ENCODE measurements around the gene TRIM52. TPM values are rescaled to one million over a fixed set of nuclear protein-coding genes. Genes with fewer than 3 reads are reported as not detected.
A peak's percentile ranks its signal among the peaks of the same experiment; 100 is the strongest.

TRIM52 gene
- total and polyA plus RNA-seq, 2 of the 13 experiments (the other 11 are each of a cell fraction or from before 2014, with no cell fraction given), result 7.2 to 11.6 TPM

DNA sequence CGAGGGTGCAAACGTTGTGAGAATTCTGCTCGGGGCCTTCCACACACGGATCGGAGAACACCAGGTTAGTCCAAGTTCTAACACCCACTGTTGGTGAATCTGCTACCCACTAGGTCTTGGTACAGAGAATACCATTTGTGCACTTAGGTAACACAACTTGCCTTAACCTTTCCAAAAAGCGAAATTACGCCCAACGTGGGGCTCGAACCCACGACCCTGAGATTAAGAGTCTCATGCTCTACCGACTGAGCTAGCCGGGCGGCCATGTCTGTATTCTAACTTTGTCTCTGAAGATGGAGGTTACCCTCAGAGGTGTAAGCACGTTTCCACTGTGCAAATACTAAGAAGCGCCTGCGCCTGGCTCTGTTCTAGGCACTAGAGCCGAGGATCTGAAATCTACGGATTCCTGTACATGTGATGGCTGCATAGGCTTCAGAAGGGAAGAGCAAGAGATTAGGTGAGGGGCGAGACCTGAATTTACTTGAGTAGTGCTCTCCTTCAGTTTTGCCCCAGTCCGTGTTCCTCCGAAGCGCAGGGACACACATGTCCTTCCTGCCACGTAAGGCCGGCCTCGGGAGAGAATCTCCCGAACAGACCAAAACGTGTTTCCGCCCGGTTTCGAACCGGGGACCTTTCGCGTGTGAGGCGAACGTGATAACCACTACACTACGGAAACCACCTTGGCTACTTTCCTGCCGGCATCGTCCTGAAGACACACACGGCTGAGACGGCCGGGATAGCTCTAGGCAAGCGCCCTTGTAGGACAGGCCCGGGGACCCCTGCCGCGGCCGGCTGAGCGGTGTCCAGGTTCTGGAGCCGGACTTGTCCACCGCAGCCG lies 38.9 kb downstream of the TRIM52 start (continued):
- TF ChIP-seq ZMYM3 (CRISPR knock-in tag; IDR thresholded peaks at IDR 0.05) (peak; percentile 50; the same call in 1 of the 2 replicates), RBM22 (optimal IDR thresholded peaks at IDR 0.05; ENCODE audit: low read length) (no peak), CC2D1A (CRISPR knock-in tag; IDR thresholded peaks at IDR 0.05) (no peak), HCFC1 (IDR thresholded peaks at IDR 0.05; ENCODE audit: low read depth, low read length) (no peak), ZNF614 (CRISPR knock-in tag; IDR thresholded peaks at IDR 0.05; ENCODE audit: borderline replicate concordance) (no peak; the same call in 1 of the 2 replicates)
- TF ChIP-seq, protein P1, sequence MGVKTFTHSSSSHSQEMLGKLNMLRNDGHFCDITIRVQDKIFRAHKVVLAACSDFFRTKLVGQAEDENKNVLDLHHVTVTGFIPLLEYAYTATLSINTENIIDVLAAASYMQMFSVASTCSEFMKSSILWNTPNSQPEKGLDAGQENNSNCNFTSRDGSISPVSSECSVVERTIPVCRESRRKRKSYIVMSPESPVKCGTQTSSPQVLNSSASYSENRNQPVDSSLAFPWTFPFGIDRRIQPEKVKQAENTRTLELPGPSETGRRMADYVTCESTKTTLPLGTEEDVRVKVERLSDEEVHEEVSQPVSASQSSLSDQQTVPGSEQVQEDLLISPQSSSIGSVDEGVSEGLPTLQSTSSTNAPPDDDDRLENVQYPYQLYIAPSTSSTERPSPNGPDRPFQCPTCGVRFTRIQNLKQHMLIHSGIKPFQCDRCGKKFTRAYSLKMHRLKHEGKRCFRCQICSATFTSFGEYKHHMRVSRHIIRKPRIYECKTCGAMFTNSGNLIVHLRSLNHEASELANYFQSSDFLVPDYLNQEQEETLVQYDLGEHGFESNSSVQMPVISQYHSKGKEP (CRISPR knock-in tag; IDR thresholded peaks at IDR 0.05), result no peak
- TF ChIP-seq, protein P2, sequence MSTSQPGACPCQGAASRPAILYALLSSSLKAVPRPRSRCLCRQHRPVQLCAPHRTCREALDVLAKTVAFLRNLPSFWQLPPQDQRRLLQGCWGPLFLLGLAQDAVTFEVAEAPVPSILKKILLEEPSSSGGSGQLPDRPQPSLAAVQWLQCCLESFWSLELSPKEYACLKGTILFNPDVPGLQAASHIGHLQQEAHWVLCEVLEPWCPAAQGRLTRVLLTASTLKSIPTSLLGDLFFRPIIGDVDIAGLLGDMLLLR (CRISPR knock-in tag; IDR thresholded peaks at IDR 0.05), result peak; percentile 46
- TF ChIP-seq, protein P3, sequence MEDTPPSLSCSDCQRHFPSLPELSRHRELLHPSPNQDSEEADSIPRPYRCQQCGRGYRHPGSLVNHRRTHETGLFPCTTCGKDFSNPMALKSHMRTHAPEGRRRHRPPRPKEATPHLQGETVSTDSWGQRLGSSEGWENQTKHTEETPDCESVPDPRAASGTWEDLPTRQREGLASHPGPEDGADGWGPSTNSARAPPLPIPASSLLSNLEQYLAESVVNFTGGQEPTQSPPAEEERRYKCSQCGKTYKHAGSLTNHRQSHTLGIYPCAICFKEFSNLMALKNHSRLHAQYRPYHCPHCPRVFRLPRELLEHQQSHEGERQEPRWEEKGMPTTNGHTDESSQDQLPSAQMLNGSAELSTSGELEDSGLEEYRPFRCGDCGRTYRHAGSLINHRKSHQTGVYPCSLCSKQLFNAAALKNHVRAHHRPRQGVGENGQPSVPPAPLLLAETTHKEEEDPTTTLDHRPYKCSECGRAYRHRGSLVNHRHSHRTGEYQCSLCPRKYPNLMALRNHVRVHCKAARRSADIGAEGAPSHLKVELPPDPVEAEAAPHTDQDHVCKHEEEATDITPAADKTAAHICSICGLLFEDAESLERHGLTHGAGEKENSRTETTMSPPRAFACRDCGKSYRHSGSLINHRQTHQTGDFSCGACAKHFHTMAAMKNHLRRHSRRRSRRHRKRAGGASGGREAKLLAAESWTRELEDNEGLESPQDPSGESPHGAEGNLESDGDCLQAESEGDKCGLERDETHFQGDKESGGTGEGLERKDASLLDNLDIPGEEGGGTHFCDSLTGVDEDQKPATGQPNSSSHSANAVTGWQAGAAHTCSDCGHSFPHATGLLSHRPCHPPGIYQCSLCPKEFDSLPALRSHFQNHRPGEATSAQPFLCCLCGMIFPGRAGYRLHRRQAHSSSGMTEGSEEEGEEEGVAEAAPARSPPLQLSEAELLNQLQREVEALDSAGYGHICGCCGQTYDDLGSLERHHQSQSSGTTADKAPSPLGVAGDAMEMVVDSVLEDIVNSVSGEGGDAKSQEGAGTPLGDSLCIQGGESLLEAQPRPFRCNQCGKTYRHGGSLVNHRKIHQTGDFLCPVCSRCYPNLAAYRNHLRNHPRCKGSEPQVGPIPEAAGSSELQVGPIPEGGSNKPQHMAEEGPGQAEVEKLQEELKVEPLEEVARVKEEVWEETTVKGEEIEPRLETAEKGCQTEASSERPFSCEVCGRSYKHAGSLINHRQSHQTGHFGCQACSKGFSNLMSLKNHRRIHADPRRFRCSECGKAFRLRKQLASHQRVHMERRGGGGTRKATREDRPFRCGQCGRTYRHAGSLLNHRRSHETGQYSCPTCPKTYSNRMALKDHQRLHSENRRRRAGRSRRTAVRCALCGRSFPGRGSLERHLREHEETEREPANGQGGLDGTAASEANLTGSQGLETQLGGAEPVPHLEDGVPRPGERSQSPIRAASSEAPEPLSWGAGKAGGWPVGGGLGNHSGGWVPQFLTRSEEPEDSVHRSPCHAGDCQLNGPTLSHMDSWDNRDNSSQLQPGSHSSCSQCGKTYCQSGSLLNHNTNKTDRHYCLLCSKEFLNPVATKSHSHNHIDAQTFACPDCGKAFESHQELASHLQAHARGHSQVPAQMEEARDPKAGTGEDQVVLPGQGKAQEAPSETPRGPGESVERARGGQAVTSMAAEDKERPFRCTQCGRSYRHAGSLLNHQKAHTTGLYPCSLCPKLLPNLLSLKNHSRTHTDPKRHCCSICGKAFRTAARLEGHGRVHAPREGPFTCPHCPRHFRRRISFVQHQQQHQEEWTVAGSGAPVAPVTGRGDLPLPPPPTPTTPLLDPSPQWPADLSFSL (CRISPR knock-in tag; IDR thresholded peaks at IDR 0.05), result peak; percentile 49; the same call in 1 of the 2 replicates
- TF ChIP-seq, protein P4, sequence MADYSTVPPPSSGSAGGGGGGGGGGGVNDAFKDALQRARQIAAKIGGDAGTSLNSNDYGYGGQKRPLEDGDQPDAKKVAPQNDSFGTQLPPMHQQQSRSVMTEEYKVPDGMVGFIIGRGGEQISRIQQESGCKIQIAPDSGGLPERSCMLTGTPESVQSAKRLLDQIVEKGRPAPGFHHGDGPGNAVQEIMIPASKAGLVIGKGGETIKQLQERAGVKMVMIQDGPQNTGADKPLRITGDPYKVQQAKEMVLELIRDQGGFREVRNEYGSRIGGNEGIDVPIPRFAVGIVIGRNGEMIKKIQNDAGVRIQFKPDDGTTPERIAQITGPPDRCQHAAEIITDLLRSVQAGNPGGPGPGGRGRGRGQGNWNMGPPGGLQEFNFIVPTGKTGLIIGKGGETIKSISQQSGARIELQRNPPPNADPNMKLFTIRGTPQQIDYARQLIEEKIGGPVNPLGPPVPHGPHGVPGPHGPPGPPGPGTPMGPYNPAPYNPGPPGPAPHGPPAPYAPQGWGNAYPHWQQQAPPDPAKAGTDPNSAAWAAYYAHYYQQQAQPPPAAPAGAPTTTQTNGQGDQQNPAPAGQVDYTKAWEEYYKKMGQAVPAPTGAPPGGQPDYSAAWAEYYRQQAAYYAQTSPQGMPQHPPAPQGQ (CRISPR knock-in tag; IDR thresholded peaks at IDR 0.05; ENCODE audit: borderline replicate concordance), result no peak
- TF ChIP-seq, protein P5, sequence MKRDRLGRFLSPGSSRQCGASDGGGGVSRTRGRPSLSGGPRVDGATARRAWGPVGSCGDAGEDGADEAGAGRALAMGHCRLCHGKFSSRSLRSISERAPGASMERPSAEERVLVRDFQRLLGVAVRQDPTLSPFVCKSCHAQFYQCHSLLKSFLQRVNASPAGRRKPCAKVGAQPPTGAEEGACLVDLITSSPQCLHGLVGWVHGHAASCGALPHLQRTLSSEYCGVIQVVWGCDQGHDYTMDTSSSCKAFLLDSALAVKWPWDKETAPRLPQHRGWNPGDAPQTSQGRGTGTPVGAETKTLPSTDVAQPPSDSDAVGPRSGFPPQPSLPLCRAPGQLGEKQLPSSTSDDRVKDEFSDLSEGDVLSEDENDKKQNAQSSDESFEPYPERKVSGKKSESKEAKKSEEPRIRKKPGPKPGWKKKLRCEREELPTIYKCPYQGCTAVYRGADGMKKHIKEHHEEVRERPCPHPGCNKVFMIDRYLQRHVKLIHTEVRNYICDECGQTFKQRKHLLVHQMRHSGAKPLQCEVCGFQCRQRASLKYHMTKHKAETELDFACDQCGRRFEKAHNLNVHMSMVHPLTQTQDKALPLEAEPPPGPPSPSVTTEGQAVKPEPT (CRISPR knock-in tag; IDR thresholded peaks at IDR 0.05; ENCODE audit: low read depth), result 0 out of 2 replicates have a peak, but pooled peaks have one; percentile 65
- TF ChIP-seq, protein P6, sequence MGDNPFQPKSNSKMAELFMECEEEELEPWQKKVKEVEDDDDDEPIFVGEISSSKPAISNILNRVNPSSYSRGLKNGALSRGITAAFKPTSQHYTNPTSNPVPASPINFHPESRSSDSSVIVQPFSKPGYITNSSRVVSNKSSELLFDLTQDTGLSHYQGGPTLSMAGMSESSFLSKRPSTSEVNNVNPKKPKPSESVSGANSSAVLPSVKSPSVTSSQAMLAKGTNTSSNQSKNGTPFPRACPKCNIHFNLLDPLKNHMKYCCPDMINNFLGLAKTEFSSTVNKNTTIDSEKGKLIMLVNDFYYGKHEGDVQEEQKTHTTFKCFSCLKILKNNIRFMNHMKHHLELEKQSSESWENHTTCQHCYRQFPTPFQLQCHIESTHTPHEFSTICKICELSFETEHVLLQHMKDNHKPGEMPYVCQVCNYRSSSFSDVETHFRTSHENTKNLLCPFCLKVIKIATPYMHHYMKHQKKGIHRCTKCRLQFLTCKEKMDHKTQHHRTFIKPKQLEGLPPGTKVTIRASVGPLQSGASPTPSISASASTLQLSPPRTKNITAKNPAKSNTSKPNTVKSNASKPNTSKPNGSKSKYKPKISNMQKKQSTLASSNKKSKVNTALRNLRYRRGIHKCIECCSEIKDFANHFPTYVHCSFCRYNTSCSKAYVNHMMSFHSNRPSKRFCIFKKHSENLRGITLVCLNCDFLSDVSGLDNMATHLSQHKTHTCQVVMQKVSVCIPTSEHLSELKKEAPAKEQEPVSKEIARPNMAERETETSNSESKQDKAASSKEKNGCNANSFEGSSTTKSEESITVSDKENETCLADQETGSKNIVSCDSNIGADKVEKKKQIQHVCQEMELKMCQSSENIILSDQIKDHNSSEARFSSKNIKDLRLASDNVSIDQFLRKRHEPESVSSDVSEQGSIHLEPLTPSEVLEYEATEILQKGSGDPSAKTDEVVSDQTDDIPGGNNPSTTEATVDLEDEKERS (CRISPR knock-in tag; IDR thresholded peaks at IDR 0.05), result peak; percentile 65; the same call in 1 of the 2 replicates

Measured in HepG2 (cell line).